Endometrium (tissue), 2 donors: ENCODE data around the gene HIVEP3.

Source experiments
- FAIRE-seq: peaks from 2 replicates; lab custom pipeline; 2012; peaks lifted over from hg19 to GRCh38; lab: Jason Lieb, UNC
- donor health status: control.
- donor health status: control.

HIVEP3 gene

DNA sequence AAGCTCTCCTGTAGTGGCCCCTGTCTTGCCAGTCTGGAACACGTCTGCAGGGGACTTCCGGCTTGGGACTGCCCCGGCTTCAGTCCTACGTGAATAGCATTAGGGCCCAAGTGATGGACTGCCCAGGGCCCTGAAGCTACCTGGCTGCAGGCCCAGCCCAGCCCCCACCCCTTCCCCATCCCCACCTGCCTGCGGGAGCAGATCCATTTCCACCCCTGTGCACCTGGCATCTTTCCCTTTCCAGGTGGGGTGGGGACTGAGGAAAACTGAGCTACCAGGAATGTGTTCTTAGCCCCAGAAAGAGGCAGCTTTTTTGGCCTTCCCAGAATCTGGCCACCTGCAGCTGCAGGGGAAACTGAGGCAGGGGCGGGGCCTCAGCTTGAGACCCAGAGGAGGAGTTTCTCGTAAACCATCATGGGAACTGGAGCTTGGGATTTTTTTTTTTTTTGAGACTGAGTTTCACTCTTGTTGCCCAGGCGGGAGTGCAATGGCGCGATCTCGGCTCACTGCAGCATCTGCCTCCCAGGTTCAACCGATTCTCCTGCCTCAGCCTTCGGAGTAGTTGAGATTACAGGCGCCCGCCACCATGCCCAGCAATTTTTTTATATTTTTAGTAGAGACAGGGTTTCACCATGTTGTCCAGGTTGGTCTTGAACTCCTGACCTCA, 437.5 kb downstream of the HIVEP3 start:
- FAIRE-seq, result no peak

GRCh38 chr1:41480204-41481108, 438.3 kb downstream of the HIVEP3 start:
- no peak for FAIRE-seq

DNA sequence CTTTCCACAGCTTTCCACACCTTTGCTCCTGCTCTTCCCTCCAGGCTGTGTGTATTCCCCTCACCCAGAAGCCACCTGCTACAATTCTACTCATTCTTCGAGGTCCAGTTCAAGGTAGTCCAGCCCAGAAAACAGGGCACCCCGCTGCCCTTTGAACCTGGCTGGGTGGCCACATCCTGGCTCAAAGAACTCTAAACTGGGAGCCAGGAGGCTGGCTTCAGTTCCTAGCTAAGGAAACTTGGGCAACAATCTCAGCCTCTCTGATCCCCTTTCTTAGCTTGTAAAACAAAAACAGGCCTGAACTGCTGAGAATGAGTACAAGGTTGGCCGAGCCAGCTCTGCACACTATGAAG, 438.9 kb downstream of the HIVEP3 start:
- FAIRE-seq, result no peak

DNA sequence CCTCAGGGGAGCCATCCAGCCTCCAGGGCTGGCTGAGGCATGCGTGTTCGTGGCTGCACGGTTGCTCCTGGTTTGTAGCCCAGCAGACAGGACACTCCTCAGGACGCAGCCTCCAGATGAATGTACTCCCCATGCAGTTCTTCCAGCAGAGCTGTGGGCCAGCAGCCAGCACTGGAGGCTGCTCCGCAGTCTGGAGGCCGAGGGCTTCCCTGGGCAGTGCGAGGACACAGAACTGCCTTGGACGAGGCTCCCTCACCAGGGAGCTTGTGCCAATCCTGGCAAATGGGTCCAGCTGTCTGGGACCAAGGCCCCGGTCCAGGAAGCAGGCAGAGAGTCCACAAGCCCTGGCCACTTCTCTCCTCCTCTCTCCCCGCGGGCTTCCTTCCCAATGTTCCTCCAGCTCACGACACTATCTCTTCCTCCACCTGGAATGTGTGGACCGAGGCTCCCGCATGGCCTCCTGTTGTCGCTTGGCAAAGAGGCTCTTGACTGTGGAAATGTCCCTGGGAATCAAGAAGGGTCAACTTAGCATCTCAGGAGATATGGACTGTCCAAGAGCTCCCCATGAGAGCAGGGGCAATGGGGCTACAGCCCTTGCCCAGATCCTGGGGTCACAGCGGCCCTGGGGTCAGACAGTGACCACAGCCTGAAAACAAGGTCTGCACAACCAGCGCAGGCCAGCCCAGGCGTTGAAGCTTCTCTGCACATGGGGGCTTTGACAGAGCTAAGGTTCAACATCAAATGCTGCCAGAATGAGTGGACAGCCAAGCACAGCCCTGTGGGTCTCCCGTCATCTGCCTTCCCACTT, 439.5 kb downstream of the HIVEP3 start:
- no peak for FAIRE-seq

DNA sequence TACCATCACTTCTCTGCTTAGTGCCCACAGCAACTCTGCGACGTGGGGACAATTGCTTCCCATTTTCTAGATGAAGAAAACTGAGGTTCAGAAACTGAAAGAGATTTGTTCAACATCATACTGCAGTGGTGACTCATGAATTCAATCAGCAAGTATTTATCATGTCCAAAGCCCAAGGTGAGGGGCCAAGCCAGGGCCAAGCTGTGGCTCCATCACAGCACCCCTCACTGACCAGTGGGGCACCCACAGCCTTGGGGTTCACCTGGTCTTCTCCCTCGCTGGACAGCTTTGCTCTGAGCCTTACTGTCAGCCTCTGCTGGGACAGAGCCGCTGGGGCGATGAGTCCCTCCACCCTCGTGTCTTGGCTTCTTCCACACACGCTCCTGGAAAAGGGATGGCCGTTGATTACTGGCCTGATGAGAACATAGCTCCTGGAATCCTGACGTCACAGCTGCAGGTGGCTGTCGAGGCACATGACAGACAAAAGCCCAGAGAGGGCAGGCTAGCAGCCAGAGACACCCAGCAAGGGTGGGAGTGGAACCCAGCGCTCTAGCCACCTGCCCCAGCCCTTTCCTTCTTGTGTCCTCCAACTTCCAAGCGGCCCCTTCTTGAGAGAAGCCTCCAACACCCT, 440.5 kb downstream of the HIVEP3 start:
- no peak for FAIRE-seq

DNA sequence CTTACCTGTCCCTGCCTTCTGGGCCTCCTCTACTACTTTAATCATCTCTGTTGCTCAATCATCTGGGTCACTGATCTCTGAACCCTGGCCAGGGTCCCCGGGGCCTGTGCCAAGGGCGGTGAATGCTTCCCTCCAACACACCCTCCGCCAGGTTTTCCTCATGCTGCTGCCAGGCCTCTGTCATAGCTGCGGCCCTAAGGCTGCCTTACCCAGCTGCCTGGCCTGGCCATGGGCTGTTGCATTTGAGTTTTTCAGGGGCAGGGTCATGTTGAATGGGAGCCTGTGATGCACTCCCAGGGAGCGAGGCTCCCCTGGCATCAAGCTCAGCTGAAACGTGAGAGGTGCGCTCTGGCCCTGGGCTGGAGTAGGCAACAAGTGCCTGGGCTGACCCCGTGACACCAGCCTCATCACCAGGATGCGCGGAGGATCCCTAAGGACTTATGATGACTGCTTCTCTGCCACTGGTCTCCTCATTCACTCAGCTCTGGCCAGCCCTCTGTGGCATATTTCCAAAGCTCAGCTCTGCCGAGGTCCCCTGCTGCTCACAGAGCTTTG, 441.8 kb downstream of the HIVEP3 start:
- no peak for FAIRE-seq

GRCh38 chr1:41475859-41476567, 442.7 kb downstream of the HIVEP3 start:
- no peak for FAIRE-seq

DNA sequence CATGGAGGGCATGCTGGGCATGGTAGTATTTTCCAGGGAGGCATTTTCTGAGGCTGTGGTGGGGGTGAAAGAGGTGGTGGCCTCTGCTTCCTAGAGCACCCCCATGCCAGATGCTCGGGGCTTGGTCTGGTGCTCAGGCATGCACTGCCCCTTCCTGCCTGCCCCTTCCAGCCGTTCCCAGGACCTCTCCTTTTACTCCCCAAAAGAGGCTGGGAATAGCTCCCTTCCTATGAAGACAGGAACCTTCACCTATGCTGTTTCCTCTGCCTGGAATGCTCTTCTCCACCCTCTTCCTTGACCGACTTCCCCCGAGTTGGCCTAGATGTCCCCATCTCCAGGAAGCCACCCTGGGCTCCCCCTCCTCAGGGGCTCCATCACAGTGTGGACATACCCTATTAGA, 443.4 kb downstream of the HIVEP3 start:
- no peak for FAIRE-seq

DNA sequence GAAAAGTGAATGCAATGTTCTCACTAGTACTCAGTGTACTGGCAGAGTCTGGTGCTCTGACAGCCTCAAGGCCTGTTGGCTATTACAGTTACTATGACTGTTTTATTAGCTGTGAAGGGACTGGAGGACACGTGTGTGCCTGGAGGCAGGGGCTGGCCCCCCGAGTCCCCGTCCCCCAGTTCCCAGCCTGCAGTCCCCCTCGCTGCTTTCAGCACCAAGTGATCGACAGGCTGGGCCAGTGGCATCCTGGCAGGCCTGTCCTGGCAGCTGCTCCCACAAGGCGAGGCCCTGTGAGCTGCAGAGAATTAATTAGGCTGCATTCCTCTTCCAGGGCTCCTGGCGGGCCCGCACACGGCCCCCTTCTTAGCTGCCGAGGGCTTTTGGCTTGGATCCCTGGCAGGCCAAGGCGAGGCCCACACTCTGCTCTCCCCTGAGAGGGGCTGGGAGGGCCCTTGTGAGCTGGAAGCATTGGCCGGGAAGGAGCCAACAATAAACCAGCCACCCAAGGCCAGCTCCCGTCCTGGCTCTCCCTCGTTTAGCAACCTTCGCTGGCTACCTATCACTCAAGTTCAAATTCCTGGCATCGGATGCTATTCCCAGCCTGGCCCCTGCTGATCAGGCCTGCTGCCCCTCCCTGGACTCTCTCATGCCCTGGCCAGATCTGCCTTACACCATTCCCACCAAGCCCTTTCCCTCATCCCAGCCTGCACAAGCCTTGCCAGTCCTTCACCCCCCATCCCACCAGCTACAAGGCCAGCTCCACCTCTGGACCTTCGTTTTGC, 444.0 kb downstream of the HIVEP3 start:
- no peak for FAIRE-seq

- no peak for FAIRE-seq
Measured at GRCh38 chr1:41473738-41474362, 444.9 kb downstream of the HIVEP3 start.

- no peak for FAIRE-seq
Measured at GRCh38 chr1:41471658-41472057, 447.1 kb downstream of the HIVEP3 start.

- no peak for FAIRE-seq
Measured at GRCh38 chr1:41469706-41470105, 449.0 kb downstream of the HIVEP3 start.

DNA sequence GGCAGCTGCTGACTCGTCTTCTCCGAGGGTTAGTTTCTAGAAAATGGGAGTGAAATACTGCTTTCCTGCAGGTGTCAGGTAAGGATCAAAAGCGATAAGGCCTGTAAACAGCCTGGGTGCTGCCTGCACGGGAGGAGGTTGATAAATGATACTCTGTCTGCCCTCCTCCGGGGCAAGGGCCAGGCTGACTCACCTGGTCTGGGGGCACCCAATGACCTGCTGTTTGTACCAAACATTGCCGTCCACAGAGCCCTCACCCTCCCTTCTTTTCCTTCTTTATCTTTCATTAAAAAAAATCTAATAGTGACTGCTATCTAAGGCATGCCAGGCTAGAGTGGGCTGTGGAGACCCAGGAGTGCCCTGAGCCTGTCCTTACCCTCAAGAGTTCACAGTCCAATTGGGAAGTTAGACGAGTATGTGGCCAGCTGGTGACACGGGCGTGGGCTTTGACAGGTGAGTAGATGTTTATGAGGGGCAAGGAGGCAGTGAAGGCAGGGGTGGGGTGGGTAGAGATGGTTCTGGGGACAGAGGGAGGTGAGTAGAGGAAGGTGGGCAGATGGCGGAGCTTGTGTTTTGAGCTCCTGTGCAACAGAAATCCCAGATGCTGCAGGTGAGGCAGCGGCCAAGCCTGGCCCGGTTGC, 450.5 kb downstream of the HIVEP3 start:
- FAIRE-seq, result no peak

DNA sequence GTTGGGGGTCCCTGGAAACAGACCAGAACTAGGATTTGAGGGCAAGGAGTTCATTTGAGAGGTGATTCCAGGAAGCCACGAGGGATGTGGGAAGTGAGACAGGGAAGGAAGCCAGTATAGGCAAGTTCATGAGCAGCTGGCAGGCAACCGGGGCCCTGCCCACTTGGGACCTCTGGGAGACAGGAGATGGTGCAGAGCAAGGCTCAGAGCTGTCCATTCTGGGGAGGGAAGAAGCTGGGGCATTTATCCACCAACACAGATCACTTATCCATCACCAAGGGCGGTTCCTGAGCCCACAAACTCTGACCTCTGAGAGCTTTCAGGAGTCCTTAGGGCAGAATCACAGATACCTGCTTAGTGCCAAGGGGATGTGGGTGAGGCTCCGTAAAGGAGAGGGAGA, 451.0 kb downstream of the HIVEP3 start:
- no peak for FAIRE-seq

DNA sequence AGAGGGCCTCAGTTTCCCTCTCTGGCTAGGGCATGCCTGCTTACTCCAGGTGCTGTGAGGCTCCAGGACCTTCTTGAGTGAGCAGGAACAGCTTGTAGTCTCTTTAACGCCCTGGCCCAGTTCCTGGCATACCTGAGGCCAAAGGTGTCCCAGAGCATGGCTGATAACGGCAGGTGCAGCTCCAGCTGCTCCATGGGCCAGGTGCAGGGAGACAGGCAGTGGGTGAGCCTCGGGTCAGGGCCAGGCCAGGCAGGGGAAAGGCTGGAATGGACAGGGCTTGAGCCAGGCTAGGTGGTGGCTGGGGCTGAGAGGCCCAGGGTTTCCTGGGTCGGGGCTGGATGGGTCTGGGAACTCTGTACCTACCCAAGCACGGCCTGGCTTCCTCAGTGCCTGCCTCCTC, 452.6 kb downstream of the HIVEP3 start:
- FAIRE-seq, result no peak

- no peak for FAIRE-seq
Measured at GRCh38 chr1:41465741-41466140, 453.0 kb downstream of the HIVEP3 start.

DNA sequence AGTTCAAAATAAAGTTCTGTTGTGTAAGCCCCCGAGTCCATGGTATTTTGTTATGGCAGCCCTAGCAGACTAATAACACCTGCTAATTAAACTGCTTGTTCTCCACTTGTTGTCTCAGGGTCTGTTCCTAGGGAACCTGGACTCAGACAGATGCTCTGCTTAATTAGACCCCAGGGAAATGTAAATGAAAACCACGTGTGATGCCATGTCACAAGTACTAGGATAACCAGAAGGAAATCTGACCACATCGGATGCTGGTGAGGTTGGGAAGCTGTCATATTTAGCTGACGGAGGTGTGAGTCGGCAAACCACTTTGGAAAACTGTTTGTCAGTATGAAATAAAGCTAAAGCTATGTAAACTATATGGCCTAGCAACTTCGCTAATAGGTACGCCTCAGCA, 453.8 kb downstream of the HIVEP3 start:
- FAIRE-seq, result no peak

DNA sequence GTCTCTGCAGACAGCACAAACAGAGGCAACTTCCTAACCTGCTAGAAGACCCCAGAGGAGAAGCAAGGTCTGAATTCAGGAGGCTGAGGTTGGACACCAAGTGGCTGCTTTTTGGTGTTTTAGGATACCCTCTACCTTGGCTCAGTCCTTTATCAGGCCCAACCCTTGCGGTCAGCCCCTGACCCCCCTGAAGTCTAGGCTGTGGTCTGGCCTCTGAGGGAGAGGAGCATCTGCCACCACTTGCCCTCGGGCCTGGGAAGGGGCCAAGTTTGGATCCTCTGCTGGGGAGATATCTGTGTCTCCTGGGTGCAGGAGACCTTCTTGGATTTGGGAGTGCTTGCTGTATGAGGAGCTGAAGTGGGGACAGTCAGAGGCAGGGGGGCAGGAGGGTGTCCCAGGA, 455.2 kb downstream of the HIVEP3 start:
- no peak for FAIRE-seq

- no peak for FAIRE-seq
Measured at GRCh38 chr1:41462680-41463004, 456.1 kb downstream of the HIVEP3 start.
